NCI-H128 (cell line): ENCODE measurements around the gene CYTH1.

ENCODE experiments used
- DNase-seq: peaks from one replicate; lab custom pipeline; 2025; ENCODE audit not compliant: unreplicated experiment; lab: John Stamatoyannopoulos, UW

CYTH1 gene

GRCh38 chr17:78737332-78737731 lies 44.7 kb downstream of the CYTH1 start:
- DNase-seq, result no peak

- DNase-seq, result no peak
Measured at GRCh38 chr17:78736526-78737079, 45.5 kb downstream of the CYTH1 start.

GRCh38 chr17:78735832-78736525 lies 46.1 kb downstream of the CYTH1 start:
- DNase-seq, result no peak

GRCh38 chr17:78734793-78735641 lies 47.1 kb downstream of the CYTH1 start:
- DNase-seq, result no peak

- DNase-seq, result no peak
Measured at GRCh38 chr17:78732354-78732753, 49.7 kb downstream of the CYTH1 start.

GRCh38 chr17:78731904-78732303 lies 50.2 kb downstream of the CYTH1 start:
- no peak for DNase-seq

GRCh38 chr17:78729641-78730040 lies 52.4 kb downstream of the CYTH1 start:
- no peak for DNase-seq

- DNase-seq, result no peak
Measured at GRCh38 chr17:78728495-78728894, 53.6 kb downstream of the CYTH1 start.

GRCh38 chr17:78727476-78728229 lies 54.4 kb downstream of the CYTH1 start:
- DNase-seq, result no peak

GRCh38 chr17:78727057-78727456 lies 55.0 kb downstream of the CYTH1 start:
- DNase-seq, result no peak

- no peak for DNase-seq
Measured at GRCh38 chr17:78726513-78726912, 55.6 kb downstream of the CYTH1 start.

- DNase-seq, result no peak
Measured at GRCh38 chr17:78725448-78726021, 56.5 kb downstream of the CYTH1 start.

- no peak for DNase-seq
Measured at GRCh38 chr17:78724999-78725398, 57.1 kb downstream of the CYTH1 start.

GRCh38 chr17:78724544-78724943 lies 57.5 kb downstream of the CYTH1 start:
- DNase-seq, result no peak

- DNase-seq, result no peak
Measured at GRCh38 chr17:78723957-78724356, 58.1 kb downstream of the CYTH1 start.

- peak; percentile 14 for DNase-seq
Measured at GRCh38 chr17:78723001-78723796, 58.9 kb downstream of the CYTH1 start.

- no peak for DNase-seq
Measured at GRCh38 chr17:78722246-78722761, 59.8 kb downstream of the CYTH1 start.

- no peak for DNase-seq
Measured at GRCh38 chr17:78719630-78720298, 62.3 kb downstream of the CYTH1 start.

- no peak for DNase-seq
Measured at GRCh38 chr17:78718575-78719208, 63.4 kb downstream of the CYTH1 start.
